Measurements from ENCODE around the gene YIPF2. TPM values are rescaled to one million over a fixed set of nuclear protein-coding genes. Genes with fewer than 3 reads are reported as not detected.
"Not testable (repeated sequence)": the region's sequence is repeated elsewhere in the genome, so short reads cannot be mapped to it uniquely, and the experiment has no call there.

YIPF2 gene
- total RNA-seq, 2 donors from 2014 or later, result 55.6 to 62.6 TPM

GRCh38 chr19:10952809-10953208 lies 24.4 kb upstream of the YIPF2 start:
- no peaks in the 10 kb centered on the region for H3K36me3 ChIP-seq (ENCODE audit: control insufficient read depth, insufficient read depth, low read length)
- Mint-ChIP-seq H3K9me3 (no peaks in the 10 kb centered on the region), H3K4me3 (no peak overlapping the region), H3K36me3 (ENCODE audit: low read depth) (no peaks in the 10 kb centered on the region), H3K27ac (no peak overlapping the region), H3K4me1 (no peaks in the 10 kb centered on the region), H3K27me3 (ENCODE audit: insufficient read depth) (no peaks in the 10 kb centered on the region)
- H3K27ac ChIP-seq (ENCODE audit: low read depth, low read length), result no peak overlapping the region
- no peak for DNase-seq
- TF ChIP-seq, protein P1, sequence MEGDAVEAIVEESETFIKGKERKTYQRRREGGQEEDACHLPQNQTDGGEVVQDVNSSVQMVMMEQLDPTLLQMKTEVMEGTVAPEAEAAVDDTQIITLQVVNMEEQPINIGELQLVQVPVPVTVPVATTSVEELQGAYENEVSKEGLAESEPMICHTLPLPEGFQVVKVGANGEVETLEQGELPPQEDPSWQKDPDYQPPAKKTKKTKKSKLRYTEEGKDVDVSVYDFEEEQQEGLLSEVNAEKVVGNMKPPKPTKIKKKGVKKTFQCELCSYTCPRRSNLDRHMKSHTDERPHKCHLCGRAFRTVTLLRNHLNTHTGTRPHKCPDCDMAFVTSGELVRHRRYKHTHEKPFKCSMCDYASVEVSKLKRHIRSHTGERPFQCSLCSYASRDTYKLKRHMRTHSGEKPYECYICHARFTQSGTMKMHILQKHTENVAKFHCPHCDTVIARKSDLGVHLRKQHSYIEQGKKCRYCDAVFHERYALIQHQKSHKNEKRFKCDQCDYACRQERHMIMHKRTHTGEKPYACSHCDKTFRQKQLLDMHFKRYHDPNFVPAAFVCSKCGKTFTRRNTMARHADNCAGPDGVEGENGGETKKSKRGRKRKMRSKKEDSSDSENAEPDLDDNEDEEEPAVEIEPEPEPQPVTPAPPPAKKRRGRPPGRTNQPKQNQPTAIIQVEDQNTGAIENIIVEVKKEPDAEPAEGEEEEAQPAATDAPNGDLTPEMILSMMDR (conservative IDR thresholded peaks at IDR 0.05), result no peak
- H3K4me3 ChIP-seq (ENCODE audit: low read length), result no peak overlapping the region
- no peak overlapping the region for H3K9ac ChIP-seq (ENCODE audit: extremely low read depth, low read length, poor library complexity, severe bottlenecking)
- no peaks in the 10 kb centered on the region for H3K9me3 ChIP-seq (ENCODE audit: control insufficient read depth, low read length)
- H3K4me1 ChIP-seq (ENCODE audit: control insufficient read depth, insufficient read depth, low read length), result no peaks in the 10 kb centered on the region
- H3K27me3 ChIP-seq (ENCODE audit: control insufficient read depth, insufficient read depth, low read length, poor library complexity, severe bottlenecking), result no peaks in the 10 kb centered on the region
- 93 to 100% methylated on average over 3 to 6 of the region's 6 CpGs for WGBS, 2 experiments (ENCODE audit: insufficient coverage in 1 of 2, insufficient read length in 1 of 2)

DNA sequence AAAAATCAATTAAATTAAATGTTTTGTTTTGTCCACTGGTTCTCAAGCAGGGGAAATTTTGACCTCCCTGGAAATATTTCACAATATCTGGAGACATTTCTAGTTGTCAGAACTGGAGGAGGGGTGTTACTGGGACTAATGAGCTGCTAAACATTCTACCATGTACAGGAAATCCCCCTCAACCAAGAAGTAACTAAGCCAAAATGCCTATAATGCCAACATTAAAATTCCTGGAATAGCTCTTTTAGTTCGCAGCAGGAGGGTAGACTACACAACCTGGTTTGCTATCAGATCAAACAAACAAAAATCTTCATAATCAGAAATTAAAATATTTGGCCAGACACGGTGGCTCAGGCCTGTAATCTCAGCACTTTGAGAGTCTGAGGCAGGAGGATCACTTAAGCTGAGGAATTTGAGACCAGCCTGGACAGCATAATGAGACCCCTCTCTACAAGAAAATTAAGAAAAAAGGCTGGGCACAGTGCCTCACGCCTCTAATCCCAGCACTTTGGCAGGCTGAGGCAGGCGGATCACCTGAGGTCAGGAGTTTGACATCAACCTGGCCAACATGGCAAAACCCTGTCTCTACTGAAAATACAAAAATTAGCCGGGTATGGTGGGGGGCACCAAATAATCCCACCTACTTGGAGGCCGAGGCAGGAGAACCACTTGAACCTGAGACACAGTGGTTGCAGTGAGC lies 18.7 kb upstream of the YIPF2 start:
- H3K9me3 ChIP-seq (ENCODE audit: control insufficient read depth, low read length), result no peaks in the 10 kb centered on the region
- H3K4me3 ChIP-seq (ENCODE audit: low read length), result no peak overlapping the region
- no peak overlapping the region for H3K9ac ChIP-seq (ENCODE audit: extremely low read depth, low read length, poor library complexity, severe bottlenecking)
- no peaks in the 10 kb centered on the region for H3K36me3 ChIP-seq (ENCODE audit: control insufficient read depth, insufficient read depth, low read length)
- Mint-ChIP-seq H3K9me3 (no peaks in the 10 kb centered on the region), H3K36me3 (ENCODE audit: low read depth) (no peaks in the 10 kb centered on the region), H3K27me3 (ENCODE audit: insufficient read depth) (no peaks in the 10 kb centered on the region), H3K4me3 (no peak overlapping the region), H3K4me1 (peaks cover 4% of the 10 kb centered on the region), H3K27ac (no peak overlapping the region)
- TF ChIP-seq, protein P1 (conservative IDR thresholded peaks at IDR 0.05), result no peak
- no peaks in the 10 kb centered on the region for H3K27me3 ChIP-seq (ENCODE audit: control insufficient read depth, insufficient read depth, low read length, poor library complexity, severe bottlenecking)
- no peak overlapping the region for H3K27ac ChIP-seq (ENCODE audit: low read depth, low read length)
- no peak for DNase-seq
- H3K4me1 ChIP-seq (ENCODE audit: control insufficient read depth, insufficient read depth, low read length), result no peaks in the 10 kb centered on the region
- 86 to 94% methylated on average over 4 to 6 of the region's 6 CpGs for WGBS, 2 experiments (ENCODE audit: insufficient coverage in 1 of 2, insufficient read length in 1 of 2)

- TF ChIP-seq, protein P1 (conservative IDR thresholded peaks at IDR 0.05), result no peak
- no peaks in the 10 kb centered on the region for H3K36me3 ChIP-seq (ENCODE audit: control insufficient read depth, insufficient read depth, low read length)
- H3K4me1 ChIP-seq (ENCODE audit: control insufficient read depth, insufficient read depth, low read length), result no peaks in the 10 kb centered on the region
- no peak overlapping the region for H3K9ac ChIP-seq (ENCODE audit: extremely low read depth, low read length, poor library complexity, severe bottlenecking)
- H3K4me3 ChIP-seq (ENCODE audit: low read length), result no peak overlapping the region
- no peak for DNase-seq
- no peaks in the 10 kb centered on the region for H3K9me3 ChIP-seq (ENCODE audit: control insufficient read depth, low read length)
- Mint-ChIP-seq H3K4me1 (peaks cover 4% of the 10 kb centered on the region), H3K36me3 (ENCODE audit: low read depth) (no peaks in the 10 kb centered on the region), H3K9me3 (no peaks in the 10 kb centered on the region), H3K27me3 (ENCODE audit: insufficient read depth) (no peaks in the 10 kb centered on the region), H3K27ac (no peak overlapping the region), H3K4me3 (no peak overlapping the region)
- H3K27ac ChIP-seq (ENCODE audit: low read depth, low read length), result no peak overlapping the region
- H3K27me3 ChIP-seq (ENCODE audit: control insufficient read depth, insufficient read depth, low read length, poor library complexity, severe bottlenecking), result no peaks in the 10 kb centered on the region
- 98 to 100% methylated on average over 2 to 3 of the region's 4 CpGs for WGBS, 2 experiments (ENCODE audit: insufficient coverage in 1 of 2, insufficient read length in 1 of 2)
Observed at GRCh38 chr19:10945264-10945663, 16.8 kb upstream of the YIPF2 start.

DNA sequence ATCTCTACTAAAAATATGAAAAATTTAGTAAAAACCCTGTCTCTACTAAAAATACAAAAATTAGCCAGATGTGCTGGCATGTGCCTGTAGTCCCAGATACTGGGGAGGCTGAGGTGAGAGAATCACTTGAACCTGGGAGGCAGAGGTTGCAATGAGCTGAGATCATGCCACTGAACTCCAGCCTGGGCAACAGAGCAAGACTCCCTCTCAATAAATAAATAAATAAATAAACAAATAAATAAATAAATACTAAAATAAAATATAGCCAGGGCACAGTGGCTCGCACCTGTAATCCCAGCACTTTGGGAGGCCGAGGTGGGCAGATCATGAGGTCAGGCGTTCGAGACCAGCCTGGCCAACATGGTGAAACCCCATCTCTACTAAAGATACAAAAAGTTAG lies 15.0 kb upstream of the YIPF2 start:
- not testable (repeated sequence) for H3K27me3 ChIP-seq (ENCODE audit: control insufficient read depth, insufficient read depth, low read length, poor library complexity, severe bottlenecking); H3K9me3 Mint-ChIP-seq; H3K4me1 ChIP-seq (ENCODE audit: control insufficient read depth, insufficient read depth, low read length); H3K9ac ChIP-seq (ENCODE audit: extremely low read depth, low read length, poor library complexity, severe bottlenecking); H3K9me3 ChIP-seq (ENCODE audit: control insufficient read depth, low read length); H3K27ac Mint-ChIP-seq; H3K36me3 ChIP-seq (ENCODE audit: control insufficient read depth, insufficient read depth, low read length); DNase-seq; H3K4me3 ChIP-seq (ENCODE audit: low read length); H3K27me3 Mint-ChIP-seq (ENCODE audit: insufficient read depth); H3K27ac ChIP-seq (ENCODE audit: low read depth, low read length); H3K36me3 Mint-ChIP-seq (ENCODE audit: low read depth); H3K4me3 Mint-ChIP-seq
- H3K4me1 Mint-ChIP-seq, result peaks cover 11% of the 10 kb centered on the region
- 95 to 98% methylated on average over 4 of the region's 4 CpGs for WGBS, 2 experiments (ENCODE audit: insufficient coverage in 1 of 2, insufficient read length in 1 of 2)

- not testable (repeated sequence) for H3K4me3 ChIP-seq (ENCODE audit: low read length); H3K9me3 ChIP-seq (ENCODE audit: control insufficient read depth, low read length); H3K27ac Mint-ChIP-seq; H3K9me3 Mint-ChIP-seq; H3K27me3 ChIP-seq (ENCODE audit: control insufficient read depth, insufficient read depth, low read length, poor library complexity, severe bottlenecking); H3K36me3 ChIP-seq (ENCODE audit: control insufficient read depth, insufficient read depth, low read length); H3K4me3 Mint-ChIP-seq; H3K27ac ChIP-seq (ENCODE audit: low read depth, low read length); H3K4me1 ChIP-seq (ENCODE audit: control insufficient read depth, insufficient read depth, low read length); DNase-seq; H3K9ac ChIP-seq (ENCODE audit: extremely low read depth, low read length, poor library complexity, severe bottlenecking); H3K36me3 Mint-ChIP-seq (ENCODE audit: low read depth); H3K27me3 Mint-ChIP-seq (ENCODE audit: insufficient read depth)
- WGBS, 2 experiments (ENCODE audit: insufficient coverage in 1 of 2, insufficient read length in 1 of 2), result 79 to 93% methylated on average over 7 to 14 of the region's 14 CpGs
- H3K4me1 Mint-ChIP-seq, result peaks cover 13% of the 10 kb centered on the region
Observed at GRCh38 chr19:10941649-10942048, 13.2 kb upstream of the YIPF2 start.
